Measurements from ENCODE around the gene MIGA1. TPM values are rescaled to one million over a fixed set of nuclear protein-coding genes. Genes with fewer than 3 reads are reported as not detected.

Gene MIGA1, protein sequence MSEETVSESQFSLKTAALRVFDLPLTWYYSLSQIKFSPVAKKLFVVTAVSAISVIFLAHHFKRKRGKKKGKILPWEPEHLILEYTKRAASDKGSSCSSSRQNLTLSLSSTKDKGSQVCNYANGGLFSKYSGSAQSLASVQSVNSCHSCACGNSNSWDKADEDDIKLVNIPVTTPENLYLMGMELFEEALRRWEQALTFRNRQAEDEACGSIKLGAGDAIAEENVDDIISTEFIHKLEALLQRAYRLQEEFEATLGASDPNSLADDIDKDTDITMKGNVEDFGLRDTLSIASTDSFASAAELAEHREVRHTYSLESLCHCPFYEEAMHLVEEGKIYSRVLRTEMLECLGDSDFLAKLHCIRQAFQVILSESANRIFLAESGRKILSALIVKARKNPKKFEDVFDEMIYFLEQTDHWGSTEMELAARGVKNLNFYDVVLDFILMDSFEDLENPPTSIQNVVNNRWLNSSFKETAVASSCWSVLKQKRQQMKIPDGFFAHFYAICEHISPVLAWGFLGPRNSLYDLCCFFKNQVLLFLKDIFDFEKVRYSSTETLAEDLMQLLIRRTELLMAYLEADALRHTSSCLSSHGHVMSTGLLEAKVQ
- 2.4 to 6.6 TPM (median 6.0 TPM) in 5 replicates for total RNA-seq (2022; extraction: Qiagen RNA extraction; ENCODE audit: low read depth)

DNA sequence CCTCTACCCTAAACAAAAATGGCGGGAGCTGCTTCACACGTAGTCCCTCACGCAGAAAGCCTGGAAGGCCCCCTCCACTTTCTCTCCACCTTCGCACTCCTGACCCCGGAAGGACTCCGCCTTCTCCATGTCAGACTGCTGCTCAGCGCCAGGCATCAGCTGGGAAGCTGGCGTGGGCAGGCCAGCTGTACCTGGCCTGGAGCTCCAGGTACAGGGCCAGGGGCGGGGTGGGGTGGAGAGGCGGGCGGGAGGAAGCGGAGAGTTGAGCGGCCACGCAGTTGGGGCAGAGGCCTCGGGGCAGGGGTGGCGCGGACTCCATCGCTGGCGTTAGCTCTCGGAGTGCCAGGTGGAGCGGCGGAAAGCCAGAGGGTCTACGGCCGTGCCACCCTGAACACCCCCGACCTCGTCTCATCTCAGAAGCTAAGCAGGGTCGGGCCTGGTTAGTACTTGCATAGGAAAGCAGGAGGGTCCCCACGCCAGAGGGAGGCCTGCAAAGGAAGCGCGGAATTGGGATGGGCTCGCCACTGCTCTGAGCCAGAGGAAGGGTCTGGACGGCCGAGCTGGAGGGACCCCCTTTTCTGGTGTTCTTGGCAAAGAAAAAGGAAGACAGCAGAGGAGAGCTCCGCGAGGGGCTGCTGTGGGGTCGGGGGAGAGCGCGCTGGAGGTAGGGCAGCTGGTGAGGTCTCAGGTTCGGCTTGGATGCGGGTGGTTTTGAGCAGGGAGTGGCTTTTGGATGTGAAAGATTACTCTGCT, at the start of gene MIGA1:
Gene MIGA1 (plus strand): TSS at position 121 of the 753 bp plus-strand sequence. CDS start 3,604 bp downstream, outside the sequence.

DNA sequence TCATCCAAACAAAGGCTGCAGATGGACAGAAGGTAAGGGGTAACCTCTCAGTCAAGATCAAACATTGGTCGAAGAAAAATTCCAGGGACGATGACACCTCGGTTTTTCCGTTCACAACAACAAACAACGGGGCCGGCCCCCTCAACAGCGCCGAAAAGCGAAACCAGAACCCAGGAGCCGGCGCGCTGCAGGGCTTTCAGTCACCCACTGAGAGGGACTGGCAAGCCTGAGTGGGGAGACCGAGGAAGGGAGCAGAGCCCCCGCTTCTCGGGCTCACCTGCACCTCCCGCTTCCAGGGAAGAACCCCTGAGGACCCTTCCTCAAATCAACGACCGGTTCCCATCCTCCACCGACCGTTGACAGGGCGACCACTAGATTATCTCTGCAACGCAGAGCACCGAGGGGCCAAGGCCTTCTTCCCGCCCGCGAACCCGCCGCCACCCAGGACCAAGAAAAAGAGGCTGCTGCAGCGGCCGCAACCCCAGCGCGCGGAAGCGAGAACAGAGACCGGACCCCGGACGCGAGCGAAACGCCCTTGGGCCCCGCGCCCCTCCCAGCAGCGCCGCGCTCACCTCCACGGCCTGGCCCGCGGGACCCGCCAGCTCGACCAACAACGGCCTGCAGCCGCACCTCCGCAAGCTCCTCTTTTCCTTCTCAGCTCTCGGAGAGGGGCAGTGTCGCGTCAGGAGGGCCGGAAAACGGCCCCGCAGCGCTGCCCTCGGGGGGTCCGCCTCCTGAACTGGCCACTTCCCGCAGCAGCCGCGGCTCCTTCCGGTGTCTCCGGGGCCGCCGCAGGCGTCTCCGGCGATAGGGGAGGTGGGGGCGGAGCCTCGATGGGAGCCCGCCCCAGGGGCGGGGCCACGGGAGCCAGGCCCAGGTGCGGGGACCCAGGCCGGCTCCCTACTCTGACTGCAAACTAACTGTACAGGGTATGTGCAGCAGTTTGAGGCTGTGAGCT, 20.1 kb upstream of the MIGA1 start, which contains the start of gene USP33:
Gene USP33 (minus strand): TSS at position 782 of the 958 bp plus-strand sequence. CDS start 18,155 bp downstream, outside the sequence.

DNA sequence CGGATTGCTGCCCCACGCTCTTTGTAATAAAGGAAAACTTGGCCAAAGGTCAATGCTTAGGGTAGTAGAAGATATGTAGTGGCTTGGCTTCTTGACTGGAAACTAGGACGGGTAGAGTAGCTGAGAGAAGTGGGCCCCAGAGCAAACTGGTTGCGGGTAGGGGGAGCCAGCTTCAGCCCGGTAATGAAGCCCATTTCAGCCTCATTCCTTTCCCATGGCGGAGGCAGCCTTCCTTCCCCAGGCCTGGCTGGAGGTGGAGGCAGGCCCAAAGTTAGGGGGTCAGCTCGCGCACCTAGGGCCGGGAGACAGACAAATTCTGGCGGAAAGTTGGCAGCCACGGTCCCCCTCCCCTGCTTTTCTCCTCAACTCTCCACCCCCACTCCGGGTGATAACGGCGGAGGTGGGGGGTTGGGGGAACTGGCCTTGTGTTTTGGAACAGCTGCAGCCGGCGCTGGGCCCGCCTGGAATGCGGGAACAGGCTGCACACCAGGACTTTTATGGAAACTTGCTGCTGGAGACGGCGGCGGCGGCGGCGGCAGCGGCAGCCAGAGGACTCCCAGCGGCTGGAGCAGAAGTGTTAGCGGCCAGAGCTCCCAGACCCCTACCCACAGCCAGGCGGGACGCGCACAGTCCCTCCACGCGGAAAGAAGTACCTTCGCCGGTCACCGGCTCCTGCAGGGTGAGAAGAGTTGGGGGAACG, 108.8 kb downstream of the MIGA1 start, which contains the start of gene NEXN:
Gene NEXN (plus strand): TSS at position 544 of the 700 bp plus-strand sequence. CDS start 27,483 bp downstream, outside the sequence.

Other genes starting within 250 kb of the MIGA1 start
- 14.0 to 20.7 TPM (median 18.7 TPM) in 5 replicates for gene ZZZ3, start 97.0 kb upstream of the MIGA1 start, total RNA-seq (2022; extraction: Qiagen RNA extraction; ENCODE audit: low read depth)
- 9.1 to 20.0 TPM (median 18.7 TPM) in 5 replicates for gene USP33, start 19.8 kb upstream of the MIGA1 start, total RNA-seq (2022; extraction: Qiagen RNA extraction; ENCODE audit: low read depth)
- 5.1 to 9.9 TPM (median 6.2 TPM) in 5 replicates for gene NEXN, start 109.0 kb downstream of the MIGA1 start, total RNA-seq (2022; extraction: Qiagen RNA extraction; ENCODE audit: low read depth)
- gene FUBP1, start 199.4 kb downstream of the MIGA1 start, total RNA-seq (2022; extraction: Qiagen RNA extraction; ENCODE audit: low read depth): 99.4 to 146 TPM (median 115 TPM) in 5 replicates
- 23.9 to 39.0 TPM (median 29.1 TPM) in 5 replicates for gene DNAJB4, start 225.3 kb downstream of the MIGA1 start, total RNA-seq (2022; extraction: Qiagen RNA extraction; ENCODE audit: low read depth)